IPS-18c (cell line): ENCODE data around the gene SMC2.

Experiments
- H3K4me3 ChIP-seq: 2 replicates; pipeline ENCODE4 v1.7.0; 2013; ENCODE audit warnings: low read depth, mild to moderate bottlenecking, low read length, moderate library complexity; ENCODE audit not compliant: insufficient read depth
- H3K9me3 ChIP-seq: one replicate; pipeline ENCODE4 v1.6.1; 2013; ENCODE audit warnings: mild to moderate bottlenecking, low read length, moderate library complexity; ENCODE audit not compliant: control insufficient read depth, insufficient read depth

Gene SMC2

GRCh38 chr9:104092192-104092591 lies 1.9 kb upstream of the SMC2 start:
- Histone ChIP-seq H3K4me3 (no peak overlapping the region), H3K9me3 (no peaks in the 10 kb centered on the region)

- Histone ChIP-seq H3K9me3 (no peaks in the 10 kb centered on the region), H3K4me3 (peak overlapping the region; percentile 85)
Measured at GRCh38 chr9:104092875-104093600, 1.1 kb upstream of the SMC2 start.

- Histone ChIP-seq H3K4me3 (peak overlapping the region; percentile 85), H3K9me3 (no peaks in the 10 kb centered on the region)
Measured at GRCh38 chr9:104094534-104095015, 466 bp downstream of the SMC2 start.

GRCh38 chr9:104099630-104100029 lies 5.5 kb downstream of the SMC2 start:
- Histone ChIP-seq H3K4me3 (no peak overlapping the region), H3K9me3 (no peaks in the 10 kb centered on the region)

GRCh38 chr9:104104360-104104759 lies 10.3 kb downstream of the SMC2 start:
- Histone ChIP-seq H3K9me3 (no peaks in the 10 kb centered on the region), H3K4me3 (no peak overlapping the region)

GRCh38 chr9:104107799-104108198 lies 13.7 kb downstream of the SMC2 start:
- Histone ChIP-seq H3K4me3 (no peak overlapping the region), H3K9me3 (no peaks in the 10 kb centered on the region)

- no peaks in the 10 kb centered on the region for H3K9me3 ChIP-seq
- H3K4me3 ChIP-seq, result no peak overlapping the region
Measured at GRCh38 chr9:104108315-104108714, 14.2 kb downstream of the SMC2 start.

GRCh38 chr9:104110509-104110908 lies 16.4 kb downstream of the SMC2 start:
- Histone ChIP-seq H3K9me3 (no peaks in the 10 kb centered on the region), H3K4me3 (no peak overlapping the region)

GRCh38 chr9:104118916-104119315 lies 24.8 kb downstream of the SMC2 start:
- Histone ChIP-seq H3K4me3 (no peak overlapping the region), H3K9me3 (no peaks in the 10 kb centered on the region)

- H3K4me3 ChIP-seq, result no peak overlapping the region
- no peaks in the 10 kb centered on the region for H3K9me3 ChIP-seq
Measured at GRCh38 chr9:104121022-104121421, 26.9 kb downstream of the SMC2 start.

GRCh38 chr9:104138243-104138868 lies 44.2 kb downstream of the SMC2 start:
- no peak overlapping the region for H3K4me3 ChIP-seq
- no peaks in the 10 kb centered on the region for H3K9me3 ChIP-seq

GRCh38 chr9:104142799-104143549 lies 48.9 kb downstream of the SMC2 start:
- Histone ChIP-seq H3K4me3 (no peak overlapping the region), H3K9me3 (no peaks in the 10 kb centered on the region)

GRCh38 chr9:104143550-104143910 lies 49.4 kb downstream of the SMC2 start:
- Histone ChIP-seq H3K9me3 (no peaks in the 10 kb centered on the region), H3K4me3 (no peak overlapping the region)

GRCh38 chr9:104144336-104144735 lies 50.2 kb downstream of the SMC2 start:
- H3K9me3 ChIP-seq, result no peaks in the 10 kb centered on the region
- H3K4me3 ChIP-seq, result no peak overlapping the region

GRCh38 chr9:104173067-104173466 lies 79.0 kb downstream of the SMC2 start:
- Histone ChIP-seq H3K4me3 (no peak overlapping the region), H3K9me3 (no peaks in the 10 kb centered on the region)

GRCh38 chr9:104177003-104177611 lies 83.0 kb downstream of the SMC2 start:
- H3K4me3 ChIP-seq, result no peak overlapping the region
- H3K9me3 ChIP-seq, result no peaks in the 10 kb centered on the region

GRCh38 chr9:104177676-104178075 lies 83.6 kb downstream of the SMC2 start:
- no peaks in the 10 kb centered on the region for H3K9me3 ChIP-seq
- no peak overlapping the region for H3K4me3 ChIP-seq
